ENCODE results near the gene EPYC. TPM values are rescaled to one million over a fixed set of nuclear protein-coding genes. Genes with fewer than 3 reads are reported as not detected.

EPYC gene
- total RNA-seq, 1 experiment from 2014 or later, result not detected

- Histone ChIP-seq H4K20me1 (ENCODE audit: low read length) (no peaks in the 10 kb centered on the region), H3K27ac (ENCODE audit: low read length) (no peak overlapping the region), H3K9ac (ENCODE audit: low read length) (no peak overlapping the region), H3K27me3 (ENCODE audit: low read length) (no peaks in the 10 kb centered on the region), H3K4me3 (ENCODE audit: low read length) (no peak overlapping the region), H2AFZ (ENCODE audit: low read length) (no peak overlapping the region), H3F3A (ENCODE audit: low read length, unreplicated experiment) (no peaks in the 10 kb centered on the region), H3K79me2 (ENCODE audit: low read length) (no peaks in the 10 kb centered on the region), H3K36me3 (ENCODE audit: low read depth, low read length) (no peaks in the 10 kb centered on the region), H3K9me3 (ENCODE audit: low read length) (no peaks in the 10 kb centered on the region), H3K9me2 (replicated peaks; ENCODE audit: low read length) (no peaks in the 10 kb centered on the region), H3K4me2 (ENCODE audit: low read length) (no peak overlapping the region), H3K4me1 (ENCODE audit: insufficient read depth, low read length) (peaks cover 3% of the 10 kb centered on the region)
- ChIA-PET CTCF (no interaction called here), POLR2A (ENCODE audit: unreplicated experiment) (no interaction called here)
- BruUV-seq (replicated peaks), result no TSS peak
- intact Hi-C loops (cut with micrococcal nuclease), result no loop called here
- DNase-seq (no peak), ATAC-seq (no peak)
- TF ChIP-seq EZH2phosphoT487 (IDR thresholded peaks at IDR 0.05; ENCODE audit: borderline replicate concordance, low read length) (no peak), EZH2 (IDR thresholded peaks at IDR 0.05; ENCODE audit: low read length, unreplicated experiment) (no peak), CTCF (conservative IDR thresholded peaks at IDR 0.05; ENCODE audit: low read depth, low read length) (no peak)
These were observed 88.3 kb downstream of the EPYC start for GRCh38 chr12:90916516-90916915.

GRCh38 chr12:90915353-90915752 is 89.4 kb downstream of the EPYC start:
- Histone ChIP-seq H3K9me2 (replicated peaks; ENCODE audit: low read length) (no peaks in the 10 kb centered on the region), H3K27me3 (ENCODE audit: low read length) (no peaks in the 10 kb centered on the region), H3K36me3 (ENCODE audit: low read depth, low read length) (no peaks in the 10 kb centered on the region), H3K9ac (ENCODE audit: low read length) (no peak overlapping the region), H3K4me2 (ENCODE audit: low read length) (no peak overlapping the region), H3K9me3 (ENCODE audit: low read length) (no peaks in the 10 kb centered on the region), H3K79me2 (ENCODE audit: low read length) (no peaks in the 10 kb centered on the region), H3K27ac (ENCODE audit: low read length) (no peak overlapping the region), H3K4me3 (ENCODE audit: low read length) (no peak overlapping the region), H3F3A (ENCODE audit: low read length, unreplicated experiment) (no peaks in the 10 kb centered on the region), H2AFZ (ENCODE audit: low read length) (no peak overlapping the region), H4K20me1 (ENCODE audit: low read length) (no peaks in the 10 kb centered on the region), H3K4me1 (ENCODE audit: insufficient read depth, low read length) (no peaks in the 10 kb centered on the region)
- TF ChIP-seq EZH2 (IDR thresholded peaks at IDR 0.05; ENCODE audit: low read length, unreplicated experiment) (no peak), CTCF (conservative IDR thresholded peaks at IDR 0.05; ENCODE audit: low read depth, low read length) (no peak), EZH2phosphoT487 (IDR thresholded peaks at IDR 0.05; ENCODE audit: borderline replicate concordance, low read length) (no peak)
- ATAC-seq, result no peak
- ChIA-PET POLR2A (ENCODE audit: unreplicated experiment) (no interaction called here), CTCF (no interaction called here)
- BruUV-seq (replicated peaks), result no TSS peak
- no peak for DNase-seq
- intact Hi-C loops (cut with micrococcal nuclease), result no loop called here

Other genes starting within 250 kb of the EPYC start
- not detected in 2 replicates for gene CCER1, start 49.8 kb downstream of the EPYC start, total RNA-seq (2014; rRNA removed)
- not detected in 2 replicates for gene KERA, start 53.1 kb upstream of the EPYC start, total RNA-seq (2014; rRNA removed)
- gene LUM, start 106.5 kb upstream of the EPYC start, total RNA-seq (2014; rRNA removed), result 0.15 TPM in 1 of 2 replicates, not detected in the other
- gene DCN, start 177.8 kb upstream of the EPYC start, total RNA-seq (2014; rRNA removed), result not detected in 2 replicates

Measured in PC-3 (cell line).